ENCODE results near the gene NR1D1.

DNA sequence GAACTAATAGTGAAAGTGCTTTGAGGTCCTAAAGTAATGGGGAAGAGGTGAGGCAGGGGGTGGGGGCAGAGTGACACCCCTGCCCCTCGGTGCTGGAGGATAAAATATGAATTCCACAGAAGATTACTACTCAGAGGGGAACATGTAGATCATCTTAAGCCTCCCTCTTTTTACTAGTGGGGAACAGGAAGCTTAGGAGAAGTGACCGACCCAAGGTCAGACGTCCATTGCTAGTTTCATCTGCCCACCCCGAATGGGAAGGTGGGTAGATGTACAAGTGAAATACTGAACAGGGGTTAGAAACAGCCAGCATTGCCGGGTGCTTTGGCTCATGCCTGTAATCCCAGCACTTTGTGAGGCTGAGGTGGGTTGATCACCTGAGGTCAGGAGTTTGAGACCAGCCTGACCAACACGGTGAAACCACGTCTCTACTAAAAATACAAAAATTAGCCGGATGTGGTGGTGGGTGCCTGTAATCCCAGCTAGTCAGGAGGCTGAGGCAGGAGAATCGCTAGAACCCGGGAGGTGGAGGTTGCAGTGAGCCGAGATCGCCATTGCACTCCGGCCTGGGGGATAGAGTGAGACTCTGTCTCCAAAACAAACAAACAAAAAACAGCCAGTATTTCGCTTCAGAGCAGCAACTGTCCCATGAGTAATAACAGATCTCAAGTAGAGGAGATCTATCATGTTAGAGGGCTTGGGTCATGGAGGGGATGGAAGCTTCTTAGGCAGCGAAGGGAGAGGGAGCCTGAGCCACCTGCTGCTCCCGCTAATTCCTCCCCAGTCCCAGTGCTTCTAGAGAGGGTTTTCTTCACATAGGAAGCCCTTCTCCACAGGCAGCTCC, 1.2 kb upstream of the NR1D1 start:
- TF ChIP-seq, protein P1, sequence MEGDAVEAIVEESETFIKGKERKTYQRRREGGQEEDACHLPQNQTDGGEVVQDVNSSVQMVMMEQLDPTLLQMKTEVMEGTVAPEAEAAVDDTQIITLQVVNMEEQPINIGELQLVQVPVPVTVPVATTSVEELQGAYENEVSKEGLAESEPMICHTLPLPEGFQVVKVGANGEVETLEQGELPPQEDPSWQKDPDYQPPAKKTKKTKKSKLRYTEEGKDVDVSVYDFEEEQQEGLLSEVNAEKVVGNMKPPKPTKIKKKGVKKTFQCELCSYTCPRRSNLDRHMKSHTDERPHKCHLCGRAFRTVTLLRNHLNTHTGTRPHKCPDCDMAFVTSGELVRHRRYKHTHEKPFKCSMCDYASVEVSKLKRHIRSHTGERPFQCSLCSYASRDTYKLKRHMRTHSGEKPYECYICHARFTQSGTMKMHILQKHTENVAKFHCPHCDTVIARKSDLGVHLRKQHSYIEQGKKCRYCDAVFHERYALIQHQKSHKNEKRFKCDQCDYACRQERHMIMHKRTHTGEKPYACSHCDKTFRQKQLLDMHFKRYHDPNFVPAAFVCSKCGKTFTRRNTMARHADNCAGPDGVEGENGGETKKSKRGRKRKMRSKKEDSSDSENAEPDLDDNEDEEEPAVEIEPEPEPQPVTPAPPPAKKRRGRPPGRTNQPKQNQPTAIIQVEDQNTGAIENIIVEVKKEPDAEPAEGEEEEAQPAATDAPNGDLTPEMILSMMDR (IDR thresholded peaks at IDR 0.05): no peak
- no peak for TF ChIP-seq POLR2A (IDR thresholded peaks at IDR 0.05)
